Measurements from ENCODE around the gene IRAK3.

- TF ChIP-seq POLR2A (IDR thresholded peaks at IDR 0.05) (no peak), CTCF (IDR thresholded peaks at IDR 0.05) (no peak)
Observed at GRCh38 chr12:66160704-66161103, 28.3 kb upstream of the IRAK3 start.
